SK-N-SH treated with all-trans-retinoic acid at 6 μM for 48 hours (cell line): ENCODE results near the gene DUSP5.

Experiments
- ARNTL ChIP-seq: fragments of 450-650 bp; formaldehyde crosslinking; IDR thresholded peaks from 2 replicates; pipeline ENCODE4 v1.5.0; 2020; ENCODE audit warnings: low read depth, mild to moderate bottlenecking, moderate library complexity, borderline replicate concordance
- OSR1 ChIP-seq: fragments of 250-450 bp; sonication (Bioruptor Pico); IDR thresholded peaks from 2 replicates; pipeline ENCODE4 v1.8.0; 2022; ENCODE audit warnings: moderate library complexity, mild to moderate bottlenecking, inconsistent platforms
- RARB ChIP-seq: fragments of 250-450 bp; sonication (Bioruptor Pico); IDR thresholded peaks from 2 replicates; pipeline ENCODE4 v1.8.0; 2021; ENCODE audit warnings: mild to moderate bottlenecking, moderate library complexity
- TOX ChIP-seq: fragments of 250-450 bp; sonication (Bioruptor Pico); IDR thresholded peaks from 2 replicates; pipeline ENCODE4 v1.8.0; 2021; ENCODE audit warnings: mild to moderate bottlenecking, moderate library complexity, borderline replicate concordance
- ZFP30 ChIP-seq: fragments of 450-650 bp; formaldehyde crosslinking; IDR thresholded peaks from 2 replicates; pipeline ENCODE4 v1.5.0; 2022; ENCODE audit warnings: mild to moderate bottlenecking, moderate library complexity
- ZNF8 ChIP-seq: fragments of 450-650 bp; formaldehyde crosslinking; IDR thresholded peaks from 2 replicates; pipeline ENCODE4 v1.5.0; 2020; ENCODE audit warnings: mild to moderate bottlenecking, moderate library complexity

- TF ChIP-seq OSR1 (CRISPR knock-in tag) (no peak), ARNTL (CRISPR knock-in tag) (no peak), ZFP30 (CRISPR knock-in tag) (no peak), TOX (no peak), RARB (CRISPR knock-in tag) (no peak), ZNF8 (no peak)
Observed at GRCh38 chr10:110516815-110517492, 19.2 kb downstream of the DUSP5 start.
